HepG2 (cell line): ENCODE data around the gene KIF13A. TPM values are rescaled to one million over a fixed set of nuclear protein-coding genes. Genes with fewer than 3 reads are reported as not detected.

Source experiments
- ATAC-seq: fragments of 200-7000 bp; cut with Tn5 transposase; 3 replicates; pipeline ENCODE4 v1.9.1; 2020; ENCODE audit warnings: mild to moderate bottlenecking, moderate library complexity
- BruUV-seq: library from RNA; stranded (reverse); fragments of 400-500 nt; replicated peaks from 2 replicates; lab custom pipeline; 2021; lab: Mats Ljungman, UMichigan
- CTCF ChIA-PET: fragments of 300-600 bp; formaldehyde crosslinking; extraction: SDS; loops from one replicate; lab custom pipeline; 2021; ENCODE audit warnings: low total read pairs, inconsistent platforms, low intra/inter-chr PET ratio; lab: Yijun Ruan, JAX
- POLR2A ChIA-PET: fragments of 350-600 bp; sonication (Branson Sonifier 250); formaldehyde crosslinking; loops from one replicate; lab custom pipeline; 2020; ENCODE audit warnings: antibody characterized with exemption, inconsistent platforms; lab: Yijun Ruan, JAX
- DNase-seq: peaks from one replicate; pipeline ENCODE4 v3.0.0-alpha.2; 2015; ENCODE audit warnings: low spot score
- FAIRE-seq: peaks from 3 replicates; lab custom pipeline; 2011; peaks lifted over from hg19 to GRCh38; lab: Jason Lieb, UNC
- H2AFZ ChIP-seq: one replicate; pipeline ENCODE4 v1.6.1; 2011; ENCODE audit warnings: low read length, inconsistent platforms
- H3K27ac ChIP-seq: fragments of 300-600 bp; 3 replicates; pipeline ENCODE4 v1.8.0; 2011; ENCODE audit warnings: mixed run types, mild to moderate bottlenecking, mixed read lengths, low read length, inconsistent platforms; ENCODE audit not compliant: insufficient read depth; ENCODE audit errors: extremely low read length
- H3K27me3 ChIP-seq, 2 experiments: fragments of 200-600 bp in 1 of 2; 2 replicates in 1 of 2; 3 replicates in 1 of 2; pipeline versions ENCODE4 v1.6.0 to v1.8.0; 2011; ENCODE audit warnings: low read length in 2 of 2, mild to moderate bottlenecking in 2 of 2, moderate library complexity in 2 of 2, inconsistent platforms in 1 of 2; ENCODE audit not compliant: insufficient read depth in 2 of 2, control insufficient read depth in 1 of 2
- H3K36me3 ChIP-seq, 2 experiments: fragments of 200-600 bp in 1 of 2; replicated peaks in 1 of 2; 2 replicates in 1 of 2; 3 replicates in 1 of 2; pipeline versions ENCODE4 v1.5.1 to v1.8.0; 2011; ENCODE audit warnings: low read length in 2 of 2, inconsistent platforms in 1 of 2; ENCODE audit not compliant: insufficient read depth in 2 of 2, control insufficient read depth in 1 of 2
- H3K4me1 ChIP-seq: 2 replicates; pipeline ENCODE4 v1.5.1; 2012; ENCODE audit warnings: low read length, inconsistent platforms; ENCODE audit not compliant: insufficient read depth
- H3K4me2 ChIP-seq: 2 replicates; pipeline ENCODE4 v1.6.0; 2011; ENCODE audit warnings: low read depth, low read length, inconsistent platforms
- H3K4me3 ChIP-seq, 3 experiments: fragments of 200-600 bp in 1 of 3; sonication (generic), shearing (Covaris generic) in 1 of 3; replicated peaks in 1 of 3; 2 replicates each; pipeline ENCODE4 v1.5.1; 2011 to 2016; ENCODE audit warnings: low read length in 3 of 3, inconsistent platforms in 2 of 3, low read depth in 2 of 3, mild to moderate bottlenecking in 2 of 3, control low read depth in 1 of 3, mixed read lengths in 1 of 3; ENCODE audit not compliant: insufficient read depth in 1 of 3
- H3K79me2 ChIP-seq: one replicate; pipeline ENCODE4 v1.6.1; 2011; ENCODE audit warnings: low read length, inconsistent platforms; ENCODE audit not compliant: insufficient read depth
- H3K9ac ChIP-seq: 2 replicates; pipeline ENCODE4 v1.6.0; 2011; ENCODE audit warnings: mild to moderate bottlenecking, low read depth, low read length, inconsistent platforms; ENCODE audit not compliant: insufficient read depth
- H3K9me3 ChIP-seq: 2 replicates; pipeline ENCODE4 v1.5.1; 2012; ENCODE audit warnings: mild to moderate bottlenecking, low read length
- H4K20me1 ChIP-seq: 2 replicates; pipeline ENCODE4 v1.6.0; 2011; ENCODE audit warnings: inconsistent platforms, mild to moderate bottlenecking, low read length, moderate library complexity; ENCODE audit not compliant: insufficient read depth
- HNRNPL ChIP-seq: fragments of 200-400 bp; formaldehyde crosslinking; IDR thresholded peaks from 2 replicates; pipeline ENCODE4 v1.6.1; 2017; ENCODE audit warnings: mild to moderate bottlenecking, low read depth, low read length
- KDM3A ChIP-seq: IDR thresholded peaks from 2 replicates; pipeline ENCODE4 v1.6.1; 2018; ENCODE audit warnings: low read depth, missing compliant biosample characterization
- NFKBIZ ChIP-seq: IDR thresholded peaks from 2 replicates; pipeline ENCODE4 v1.6.1; 2018; ENCODE audit warnings: missing genetic modification reagents, missing compliant biosample characterization
- RFX3 ChIP-seq: IDR thresholded peaks from 2 replicates; pipeline ENCODE4 v1.6.1; 2016; ENCODE audit warnings: missing biosample characterization, missing genetic modification reagents
- STAG1 ChIP-seq: sonication (generic); formaldehyde crosslinking; IDR thresholded peaks from 2 replicates; pipeline ENCODE4 v1.4.0; 2020; ENCODE audit warnings: missing genetic modification reagents
- ZNF20 ChIP-seq: sonication (generic); formaldehyde crosslinking; IDR thresholded peaks from 2 replicates; pipeline ENCODE4 v1.4.0; 2020; ENCODE audit warnings: mild to moderate bottlenecking, moderate library complexity, missing genetic modification reagents
- ZNF205 ChIP-seq: IDR thresholded peaks from 2 replicates; pipeline ENCODE4 v1.6.1; 2018; ENCODE audit warnings: missing biosample characterization, missing genetic modification reagents
- ZNF510 ChIP-seq: sonication (generic); formaldehyde crosslinking; IDR thresholded peaks from 2 replicates; pipeline ENCODE4 v1.4.0; 2020; ENCODE audit warnings: low read depth, mild to moderate bottlenecking, missing genetic modification reagents
- ZNF724P ChIP-seq: sonication (generic); formaldehyde crosslinking; IDR thresholded peaks from 2 replicates; pipeline ENCODE4 v1.8.0; 2022; ENCODE audit warnings: missing genetic modification reagents, borderline replicate concordance
- ZSCAN20 ChIP-seq: sonication (generic); formaldehyde crosslinking; IDR thresholded peaks from 2 replicates; pipeline ENCODE4 v1.4.0; 2020; ENCODE audit warnings: missing genetic modification reagents, mild to moderate bottlenecking, borderline replicate concordance
- WGBS: methylation state at CpG from one replicate; pipeline ENCODE4 v1.1.6; 2017; ENCODE audit warnings: low lambda C conversion rate; 5-methylcytosine and 5-hydroxymethylcytosine counted together
- in situ Hi-C: cut with HindIII; loops from 2 replicates; pipeline ENCODE4 v1.10.0; 2017; ENCODE audit warnings: low pct_unique_long_range_greater_than_20kb; ENCODE audit not compliant: extremely low pct_ligation_motif_present
- intact Hi-C: fragments of 100-400 bp; cut with micrococcal nuclease; formaldehyde crosslinking; loops from one replicate; pipeline ENCODE4 v1.10.0; 2022; ENCODE audit not compliant: unreplicated experiment
- polyA plus RNA-seq, 8 experiments: library from polyadenylated mRNA; depleted of rRNA in 3 of 8; stranded (reverse) in 7 of 8; unstranded in 1 of 8; fragments of >200 nt; fragmentation: Illumina TruSeq in 4 of 8; extraction: Trizol in 4 of 8; gene quantifications; 2 replicates each; pipeline versions ENCODE4 v1.2.1 to v1.2.3, GENCODE V29; 2011 to 2016; ENCODE audit warnings: low read depth in 4 of 8, missing spikeins in 1 of 8, mixed read lengths in 1 of 8; ENCODE audit not compliant: insufficient read depth in 1 of 8
- total RNA-seq, 5 experiments: library from RNA; depleted of rRNA; stranded (reverse); fragments of >200 nt; fragmentation: Illumina TruSeq; extraction: Trizol; gene quantifications; 2 replicates each; pipeline ENCODE4 v1.2.3, GENCODE V29; 2016; ENCODE audit warnings: low read depth in 1 of 5

Gene KIF13A
- total and polyA plus RNA-seq, 2 of the 13 experiments (the other 11 are each of a cell fraction or from before 2014, with no cell fraction given), result 21.1 to 37.2 TPM

DNA sequence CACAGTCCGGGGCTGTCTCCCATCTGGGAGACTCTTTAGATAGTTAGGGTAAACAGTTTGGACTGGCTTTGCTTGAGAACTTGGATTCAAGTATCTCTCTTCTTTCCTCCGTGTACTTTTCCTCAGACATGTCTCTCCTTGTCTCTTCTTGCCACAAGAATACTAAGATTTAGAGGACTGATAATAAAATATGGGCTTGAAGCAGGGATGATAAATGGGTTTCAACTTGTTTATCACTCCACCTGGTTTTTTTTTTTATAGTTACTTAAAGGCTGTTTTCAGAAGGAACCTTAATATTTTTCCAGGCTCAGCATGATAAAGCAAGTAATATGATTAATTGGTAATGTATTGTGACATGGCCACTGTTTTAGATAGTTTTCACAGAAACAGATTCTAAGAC lies 40.9 kb upstream of the KIF13A start:
- ChIA-PET CTCF (no interaction called here), POLR2A (no interaction called here)
- ATAC-seq (no peak), DNase-seq (no peak), FAIRE-seq (no peak)
- Histone ChIP-seq H3K79me2 (no peaks in the 10 kb centered on the region), H3K4me3 (no peak overlapping the region), H3K36me3 (no peaks in the 10 kb centered on the region), H4K20me1 (no peaks in the 10 kb centered on the region), H3K4me2 (no peak overlapping the region), H3K4me1 (0 out of 2 replicates have a peak, but pooled peaks cover under 1% of the 10 kb centered on the region), H3K27ac (no peak overlapping the region), H2AFZ (no peak overlapping the region), H3K9ac (no peak overlapping the region), H3K27me3 (no peaks in the 10 kb centered on the region; a peak in 2 of 5 replicates), H3K9me3 (no peaks in the 10 kb centered on the region)
- no TSS peak for BruUV-seq
- in situ Hi-C loops (no loop called here), intact Hi-C loops (no loop called here)
- TF ChIP-seq STAG1 (CRISPR knock-in tag) (no peak), RFX3 (no peak), ZNF510 (CRISPR knock-in tag) (no peak), ZNF724P (CRISPR knock-in tag) (no peak), KDM3A (CRISPR knock-in tag) (no peak)
- WGBS, result 16% methylated on average over 2 of the region's 2 CpGs

DNA sequence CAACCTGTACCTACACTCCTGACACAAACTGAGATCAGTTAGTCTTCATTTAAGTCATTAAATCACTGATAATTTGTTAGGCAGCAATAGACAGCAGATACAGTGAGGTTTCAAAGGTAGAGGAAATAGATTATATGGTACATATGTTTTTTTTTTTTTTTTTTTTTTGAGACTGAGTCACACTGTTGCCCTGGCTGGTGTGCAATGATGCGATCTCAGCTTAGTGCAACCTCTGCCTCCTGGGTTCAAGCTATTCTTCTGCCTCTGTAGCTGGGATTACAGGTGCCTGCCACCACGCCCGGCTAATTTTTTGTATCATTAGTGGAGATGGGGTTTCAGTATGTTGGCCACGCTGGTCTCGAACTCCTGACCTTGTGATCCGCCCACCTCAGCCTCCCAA lies 38.2 kb upstream of the KIF13A start:
- H3K4me1 ChIP-seq, result peaks cover 19% of the 10 kb centered on the region
- no peak for FAIRE-seq
- POLR2A ChIA-PET, result interaction anchor here (0.7 kb wide), 1 partner anchor 796 kb away, joined by 3 read pairs; no protein-coding TSS in a partner anchor
- DNase-seq, result no peak
- CTCF ChIA-PET, result no interaction called here
- no peaks in the 10 kb centered on the region; a peak in 2 of 5 replicates for H3K27me3 ChIP-seq
- H3K4me2 ChIP-seq, result no peak overlapping the region
- TF ChIP-seq HNRNPL (no peak), NFKBIZ (CRISPR knock-in tag) (no peak), ZNF205 (no peak), ZNF20 (CRISPR knock-in tag) (no peak), ZSCAN20 (CRISPR knock-in tag) (no peak)
- H3K4me3 ChIP-seq, result no peak overlapping the region
- 38% methylated on average over 6 of the region's 6 CpGs for WGBS
- H4K20me1 ChIP-seq, result no peaks in the 10 kb centered on the region
- intact Hi-C loops, result no loop called here
- BruUV-seq, result no TSS peak
- H3K36me3 ChIP-seq, result no peaks in the 10 kb centered on the region
- H3K79me2 ChIP-seq, result no peaks in the 10 kb centered on the region
- H3K9me3 ChIP-seq, result no peaks in the 10 kb centered on the region
- in situ Hi-C loops, result no loop called here
- H3K9ac ChIP-seq, result no peak overlapping the region
- no peak overlapping the region for H3K27ac ChIP-seq
- H2AFZ ChIP-seq, result no peak overlapping the region
- no peak for ATAC-seq
